GM12801 (cell line): ENCODE results near the gene PRDM10.

ENCODE experiments used
- CTCF ChIP-seq: IDR thresholded peaks from one replicate; pipeline ENCODE4 v1.5.1; 2011; ENCODE audit warnings: control low read depth; ENCODE audit not compliant: insufficient read length; ENCODE audit errors: extremely low read depth

The PRDM10 gene

GRCh38 chr11:129973068-129973467 is 29.6 kb downstream of the PRDM10 start:
- TF ChIP-seq CTCF = no peak

DNA sequence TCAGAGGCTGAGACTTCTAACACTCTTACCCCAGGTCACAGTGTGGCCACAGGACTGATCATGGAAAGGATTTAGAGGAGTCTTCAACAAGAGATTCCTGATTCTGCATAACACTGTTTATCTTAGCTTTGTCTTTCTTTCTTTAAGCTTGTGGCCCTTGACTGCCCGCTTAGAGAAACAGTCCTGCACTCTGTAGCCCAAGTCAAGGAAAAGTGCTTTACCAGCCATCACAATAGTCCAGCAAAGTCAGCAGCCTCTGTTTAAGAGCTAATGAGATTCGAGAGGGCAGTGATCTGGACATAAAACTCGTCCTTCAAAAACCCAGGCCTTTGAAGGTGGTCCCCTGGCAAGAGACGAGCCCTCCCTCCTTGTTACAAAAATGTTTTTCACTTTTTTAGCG is 30.0 kb downstream of the PRDM10 start:
- TF ChIP-seq CTCF = no peak

- no peak for TF ChIP-seq CTCF
Measured at GRCh38 chr11:129969920-129970319, 32.7 kb downstream of the PRDM10 start.

- no peak for TF ChIP-seq CTCF
Measured at GRCh38 chr11:129968591-129969419, 33.8 kb downstream of the PRDM10 start.

DNA sequence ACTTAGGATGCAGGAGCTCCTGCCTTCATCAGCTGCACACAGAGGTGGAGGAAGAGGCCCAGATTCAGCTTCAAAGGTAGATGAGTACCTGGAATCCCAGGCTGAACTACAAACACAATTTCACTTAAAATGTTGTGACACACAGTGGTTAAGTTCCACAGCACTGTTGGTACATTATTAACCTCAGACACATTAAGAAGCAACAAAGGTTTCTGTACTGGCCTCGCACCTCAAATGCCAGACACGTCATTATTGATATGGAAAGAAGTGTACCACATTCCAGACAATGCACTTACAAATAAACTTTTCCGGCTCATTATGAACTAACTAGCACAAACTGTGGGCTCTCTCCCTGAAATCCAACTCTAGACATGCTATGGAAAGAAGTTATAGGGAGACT is 34.6 kb downstream of the PRDM10 start:
- no peak for TF ChIP-seq CTCF

DNA sequence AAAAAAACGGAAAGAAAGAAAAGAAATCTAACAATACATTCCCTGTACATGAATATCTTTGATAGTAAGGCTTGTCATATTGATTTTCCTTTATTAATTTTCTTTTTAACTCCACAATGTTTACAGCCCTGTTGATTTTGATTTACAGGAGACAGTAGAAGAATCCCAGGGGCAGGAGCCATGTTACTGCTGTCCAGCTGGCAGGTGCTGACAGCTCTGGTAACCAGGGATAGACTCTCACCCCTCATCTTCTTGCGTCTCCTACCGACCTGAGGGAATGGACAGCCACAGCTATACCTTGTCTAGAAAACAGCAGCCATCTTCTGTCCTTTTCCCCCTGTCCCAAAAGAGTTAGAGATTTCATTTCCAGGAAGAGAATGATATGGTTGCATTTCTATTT is 37.4 kb downstream of the PRDM10 start:
- TF ChIP-seq CTCF = no peak

DNA sequence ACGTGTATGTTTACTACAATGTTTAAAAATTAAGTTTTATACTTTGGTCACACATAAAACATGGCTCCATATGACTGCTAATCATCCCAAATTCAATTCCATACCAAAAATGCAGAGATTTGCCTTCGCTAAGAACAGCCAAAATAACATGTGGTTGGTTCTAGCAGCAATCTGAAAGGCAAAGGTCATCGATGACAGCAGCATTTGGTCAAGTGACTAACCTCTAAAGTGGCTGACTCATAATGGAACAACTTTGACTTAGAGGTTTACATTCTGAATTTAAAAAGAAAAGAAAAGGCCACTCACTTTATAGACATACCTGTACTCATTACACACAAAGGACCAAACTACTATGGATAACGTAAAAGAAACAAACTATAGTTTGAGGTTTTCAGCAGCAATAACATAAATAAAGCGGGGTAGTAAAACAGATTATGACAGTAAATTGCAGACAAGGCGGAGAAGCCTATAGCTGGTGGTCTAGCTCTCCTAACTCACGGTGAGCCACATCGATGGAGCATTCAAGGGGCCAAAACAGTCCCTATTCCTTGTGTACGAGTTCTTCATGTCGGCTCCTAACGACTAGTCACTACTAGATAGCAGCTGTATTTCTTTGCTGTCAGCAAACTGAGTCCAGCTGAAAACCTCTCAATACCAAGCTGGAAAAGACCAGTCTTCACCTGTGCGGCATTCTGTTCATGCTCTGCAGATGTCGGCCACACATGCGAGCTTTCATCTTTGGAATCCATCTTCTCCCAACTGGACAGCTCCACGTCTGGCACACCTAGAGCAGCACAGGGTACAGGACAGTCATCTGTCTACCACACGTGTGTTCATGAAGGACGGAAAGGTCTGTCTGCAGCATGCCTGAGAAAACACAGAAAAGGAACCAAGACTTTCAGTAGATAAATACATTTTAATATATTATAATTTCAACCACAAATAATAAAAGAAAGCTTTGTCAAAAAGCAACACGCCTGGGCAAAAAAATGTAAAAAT is 42.1 kb downstream of the PRDM10 start:
- TF ChIP-seq CTCF = no peak
